NCI-H1436 (cell line): ENCODE results near the gene LSM14B.

Experiments used
- DNase-seq: peaks from one replicate; lab custom pipeline; 2025; lab: John Stamatoyannopoulos, UW

LSM14B gene

GRCh38 chr20:62132421-62132820, 10.1 kb downstream of the LSM14B start:
- no peak for DNase-seq

DNA sequence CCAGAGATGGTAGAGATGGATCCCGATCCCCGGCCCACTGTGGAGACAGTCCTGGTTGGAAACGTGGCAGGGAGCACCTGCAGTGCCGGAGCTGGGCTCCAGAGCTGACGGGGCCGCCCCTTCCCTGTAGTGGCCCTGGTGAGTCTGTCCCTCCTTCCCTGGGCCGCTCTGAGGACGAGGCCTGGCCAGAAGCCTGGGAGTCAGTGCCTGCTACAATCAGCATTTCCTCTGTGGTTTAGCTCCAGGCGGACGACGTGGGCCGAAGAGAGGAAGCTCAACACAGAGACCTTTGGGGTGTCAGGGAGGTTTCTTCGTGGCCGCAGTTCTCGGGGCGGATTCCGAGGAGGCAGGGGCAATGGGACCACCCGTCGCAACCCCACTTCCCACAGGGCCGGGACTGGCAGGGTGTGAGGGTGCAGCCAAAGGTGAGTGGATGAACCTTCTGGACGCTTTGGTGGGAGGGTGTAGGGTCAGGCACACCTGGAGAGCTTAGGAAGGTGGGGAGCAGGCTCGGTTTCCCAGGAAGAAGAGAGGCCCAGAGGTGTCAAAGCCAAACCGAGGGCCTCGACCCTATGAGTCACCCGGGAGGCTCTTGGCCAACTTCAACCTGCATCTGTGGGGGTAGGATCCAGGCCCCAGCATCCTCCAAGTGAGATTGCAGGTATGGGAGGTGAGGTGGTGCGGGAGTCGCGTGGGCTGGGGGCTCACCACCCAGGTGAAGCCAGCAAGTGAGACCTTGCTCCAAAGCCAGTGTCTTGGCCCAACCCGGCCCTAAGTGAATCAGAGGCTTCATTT, 11.0 kb downstream of the LSM14B start:
- no peak for DNase-seq

GRCh38 chr20:62133864-62134263, 11.6 kb downstream of the LSM14B start:
- DNase-seq = no peak

DNA sequence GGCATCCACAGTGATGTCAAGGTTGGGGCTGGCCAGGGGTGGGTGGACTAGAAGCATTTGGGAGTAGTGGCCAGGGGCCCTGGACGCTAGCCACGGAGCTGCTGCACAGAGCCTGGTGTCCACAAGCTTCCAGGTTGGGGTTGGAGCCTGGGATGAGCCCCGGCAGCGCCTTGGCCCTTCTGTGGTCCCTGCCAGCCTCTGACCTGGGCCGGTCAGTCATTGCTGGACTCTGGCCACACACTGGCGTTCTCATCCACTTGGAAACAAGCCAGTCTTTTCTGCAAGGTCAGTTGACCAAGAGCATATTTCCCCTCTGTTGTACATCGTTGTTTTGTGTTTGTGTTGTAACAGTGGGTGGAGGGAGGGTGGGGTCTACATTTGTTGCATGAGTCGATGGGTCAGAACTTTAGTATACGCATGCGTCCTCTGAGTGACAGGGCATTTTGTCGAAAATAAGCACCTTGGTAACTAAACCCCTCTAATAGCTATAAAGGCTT, 12.5 kb downstream of the LSM14B start:
- no peak for DNase-seq

GRCh38 chr20:62135573-62136266, 13.4 kb downstream of the LSM14B start:
- DNase-seq = no peak

- peak; percentile 9 for DNase-seq
Observed at GRCh38 chr20:62136283-62137091, 14.2 kb downstream of the LSM14B start.

- no peak for DNase-seq
Observed at GRCh38 chr20:62137092-62137384, 14.8 kb downstream of the LSM14B start.

- no peak for DNase-seq
Observed at GRCh38 chr20:62137478-62138203, 15.4 kb downstream of the LSM14B start.

DNA sequence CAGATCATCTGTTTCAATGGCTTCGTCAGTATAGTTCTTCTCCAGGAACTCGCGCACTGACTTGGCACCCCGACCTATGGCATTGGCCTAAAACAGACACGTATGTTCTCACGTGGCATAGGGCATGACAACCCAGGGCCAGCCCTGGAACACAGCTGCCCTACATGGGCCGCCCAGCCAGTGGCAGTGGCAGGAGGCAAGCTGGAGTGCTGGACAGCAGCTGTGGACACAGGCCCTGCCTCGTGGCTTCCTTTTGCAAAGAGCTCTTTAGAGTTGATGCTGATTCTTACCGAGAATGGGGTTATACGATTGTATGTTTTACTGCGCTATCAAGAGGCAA, 15.9 kb downstream of the LSM14B start:
- no peak for DNase-seq

DNA sequence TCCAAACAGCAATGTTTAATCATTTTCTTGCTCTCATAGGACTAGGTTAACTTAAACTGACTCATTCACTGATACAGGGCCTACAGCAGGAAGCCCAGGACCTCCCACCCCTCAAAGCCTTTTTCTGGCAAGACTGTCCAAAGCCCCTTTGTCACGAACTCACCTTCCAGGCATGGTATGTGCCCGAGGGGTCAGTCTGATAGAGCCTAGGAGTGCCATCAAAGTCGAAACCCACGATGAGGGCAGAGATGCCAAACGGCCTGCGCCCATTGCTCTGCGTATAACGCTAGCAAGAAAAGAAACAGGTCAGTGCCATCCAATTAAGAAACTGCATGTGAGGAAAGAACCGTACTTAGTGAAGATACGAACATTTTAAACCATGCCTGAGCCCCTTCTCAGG, 16.6 kb downstream of the LSM14B start:
- no peak for DNase-seq

DNA sequence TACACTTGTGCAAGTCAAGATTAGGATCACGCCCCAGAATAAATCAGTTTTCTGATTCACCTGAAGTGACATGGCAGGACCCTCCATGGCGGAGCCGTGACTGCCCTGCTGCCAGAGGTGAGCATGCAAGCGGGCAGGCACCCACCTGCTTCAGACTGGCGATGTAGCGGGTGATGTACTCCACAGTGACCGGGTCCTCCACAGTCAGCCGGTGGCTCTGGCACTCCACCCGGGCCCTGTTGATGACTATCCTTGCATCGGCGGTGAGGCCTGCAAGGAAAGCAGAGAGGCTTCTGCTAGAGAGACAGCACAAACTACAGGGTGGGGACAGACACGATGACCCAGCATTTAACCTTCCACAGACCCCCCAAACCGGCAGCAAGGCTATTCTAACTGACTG, 17.4 kb downstream of the LSM14B start:
- DNase-seq = no peak

GRCh38 chr20:62141043-62141396, 18.7 kb downstream of the LSM14B start:
- DNase-seq = no peak

DNA sequence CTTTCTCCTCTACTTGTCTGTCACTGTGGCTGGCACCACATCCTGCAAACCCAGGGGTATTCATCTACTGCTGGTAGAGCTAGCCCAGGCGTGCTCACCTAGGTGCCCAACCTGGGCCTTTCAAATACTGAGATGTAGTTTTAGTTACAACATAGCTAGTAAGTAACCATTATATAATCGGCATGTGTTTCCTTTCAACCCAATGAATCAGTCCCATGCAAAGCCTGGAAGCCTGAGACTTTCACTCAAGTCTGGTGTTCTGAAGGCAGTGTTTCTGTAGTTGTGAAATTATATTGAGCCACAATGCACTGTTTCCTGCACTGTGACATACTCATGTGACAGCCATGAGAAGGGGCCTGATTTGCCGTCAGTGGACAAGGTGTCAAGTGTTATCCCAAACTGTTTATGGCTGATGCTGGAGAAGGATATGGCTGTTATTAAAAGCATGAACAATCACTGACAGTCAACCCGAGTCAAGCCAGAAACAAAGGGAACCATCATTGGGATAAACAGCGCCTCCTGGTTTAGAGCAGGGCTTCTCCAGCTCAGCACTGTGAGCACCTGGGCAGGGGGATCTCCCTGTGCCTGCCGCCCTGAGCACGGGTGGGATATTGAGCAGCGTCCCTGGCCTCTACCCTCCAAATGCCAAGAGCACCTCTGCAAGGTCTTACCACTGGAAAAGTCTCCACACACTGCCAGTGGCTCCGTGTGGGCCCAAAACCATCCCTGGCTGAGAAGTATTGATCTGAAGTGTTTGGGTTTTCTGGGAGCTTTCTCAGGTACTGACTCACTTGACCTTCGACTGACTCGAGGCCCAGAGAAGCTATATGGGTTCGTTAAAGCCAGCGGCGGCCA, 19.3 kb downstream of the LSM14B start:
- no peak for DNase-seq

GRCh38 chr20:62142252-62143080, 20.2 kb downstream of the LSM14B start:
- no peak for DNase-seq

- peak; percentile 84 for DNase-seq
Observed at GRCh38 chr20:62143081-62143956, 21.0 kb downstream of the LSM14B start, which contains the start of the genes PSMA7 and SS18L1. TSS of gene PSMA7 (minus strand) at chr20:62143394. CDS start at chr20:62143303, 91 bp downstream. TSS of gene SS18L1 (plus strand) at chr20:62143769. CDS start at chr20:62143821, 52 bp downstream.

DNA sequence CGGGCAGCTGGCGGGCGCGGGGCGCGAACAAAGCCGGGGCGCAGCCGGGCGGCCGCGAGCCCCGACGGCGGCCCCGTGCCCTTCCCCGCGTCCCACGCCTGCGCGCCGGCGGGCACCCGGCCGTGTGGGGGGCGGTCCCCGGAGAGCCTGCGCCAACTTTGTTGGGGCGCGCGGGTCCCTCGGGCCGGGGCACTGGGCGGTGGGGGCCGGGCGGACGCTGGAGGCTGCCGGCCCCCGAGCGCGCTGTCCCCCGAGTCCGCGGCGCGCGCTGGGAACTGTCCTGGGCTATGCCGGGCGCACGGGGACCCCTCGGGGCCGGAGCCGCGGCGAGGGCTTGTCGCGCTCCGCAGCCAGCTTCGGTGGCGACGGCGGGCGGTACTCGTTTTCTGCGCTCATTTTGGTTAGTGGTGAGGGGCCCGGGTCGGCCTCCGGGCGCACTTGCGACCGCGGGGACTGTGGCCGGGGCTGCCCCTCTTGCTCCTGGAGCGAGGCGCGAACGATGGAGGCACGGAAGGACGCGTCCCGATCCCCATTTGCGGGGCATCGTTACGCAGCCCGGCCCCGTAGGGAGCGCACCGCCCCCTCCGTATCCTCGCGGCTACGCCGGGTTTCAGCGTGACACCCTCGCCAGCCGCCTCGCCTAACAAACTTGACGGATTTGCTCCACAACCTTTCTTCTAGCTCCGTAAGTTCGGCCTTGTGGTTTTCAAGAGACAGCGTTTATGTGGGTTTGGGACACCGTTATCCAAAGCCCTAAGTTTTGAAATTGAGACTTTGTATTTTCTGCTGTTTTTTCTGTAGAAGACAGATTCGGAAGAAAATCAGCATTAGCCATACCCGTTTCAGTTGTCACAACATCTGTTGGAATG, 21.9 kb downstream of the LSM14B start:
- peak; percentile 36 for DNase-seq

DNA sequence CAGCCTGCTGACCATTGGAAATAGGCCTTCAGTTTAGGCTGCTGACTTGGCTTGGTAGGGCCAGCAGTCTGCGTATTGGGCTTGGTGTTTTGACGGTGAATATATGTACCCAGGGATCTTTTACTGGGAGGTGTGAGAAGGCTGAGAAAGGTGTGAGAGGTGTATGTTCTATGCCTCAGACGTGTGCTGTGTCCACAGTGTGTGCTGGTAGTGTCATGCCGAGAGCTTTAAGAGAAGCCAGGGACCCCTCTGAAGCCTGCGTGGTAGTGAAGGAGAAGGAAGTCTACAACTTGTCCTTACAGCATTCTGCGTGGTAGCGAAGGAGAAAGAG, 23.4 kb downstream of the LSM14B start:
- DNase-seq = no peak

DNA sequence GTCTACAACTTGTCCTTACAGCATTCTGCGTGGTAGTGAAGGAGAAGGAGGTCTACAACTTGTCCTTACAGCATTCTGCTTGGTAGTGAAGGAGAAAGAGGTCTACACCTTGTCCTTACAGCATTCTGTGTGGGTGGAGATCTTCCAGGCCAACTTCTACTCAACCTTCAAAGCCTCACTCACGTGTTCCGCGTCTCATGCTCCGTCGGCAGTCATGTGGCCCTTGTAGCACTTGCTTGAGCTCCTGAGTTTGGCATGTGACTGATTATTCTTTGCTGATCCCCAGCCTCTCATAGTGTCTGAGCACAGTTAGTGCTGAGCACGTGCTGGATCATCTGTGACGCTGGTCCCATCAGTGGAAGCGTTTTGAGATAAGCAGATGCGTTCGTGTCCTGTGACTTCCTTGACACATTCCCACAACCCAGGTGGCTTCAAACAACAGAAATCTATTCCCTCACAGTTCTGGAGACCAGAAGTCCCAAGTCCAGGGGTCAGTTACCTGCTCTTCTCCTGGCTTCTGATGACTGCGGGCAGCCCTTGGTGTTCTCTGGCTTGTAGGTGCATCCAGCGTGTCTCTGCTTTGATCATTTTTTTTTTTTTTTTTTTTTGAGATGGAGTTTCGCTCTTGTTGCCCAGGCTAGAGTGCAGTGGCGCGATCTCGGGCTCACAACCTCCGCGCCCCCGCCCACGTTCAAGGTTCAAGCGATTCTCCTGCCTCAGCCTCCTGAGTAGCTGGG, 23.9 kb downstream of the LSM14B start:
- DNase-seq = no peak
